Thyroid gland (tissue), 4 donors: ENCODE data around the gene CX3CR1.

Source experiments
- CTCF ChIP-seq, 6 experiments: fragments of 200-600 bp in 3 of 6; fragments of 450-650 bp in 3 of 6; sonication (generic) in 3 of 6; IDR thresholded peaks; one replicate each; pipeline ENCODE4 v1.5.1; 2016 to 2019; ENCODE audit warnings: antibody characterized with exemption in 6 of 6, mild to moderate bottlenecking in 2 of 6, inconsistent platforms in 1 of 6, moderate library complexity in 1 of 6
- POLR2A ChIP-seq, 2 donors: fragments of 450-650 bp; IDR thresholded peaks; one replicate each; pipeline ENCODE4 v1.6.1; 2017; ENCODE audit warnings: antibody characterized with exemption in 2 of 2, mild to moderate bottlenecking in 2 of 2, moderate library complexity in 1 of 2

GRCh38 chr3:39268549-39268900 lies 11.3 kb downstream of the CX3CR1 start:
- no peak for TF ChIP-seq CTCF (IDR thresholded peaks at IDR 0.05)
- TF ChIP-seq POLR2A (IDR thresholded peaks at IDR 0.05): no peak
